ENCODE measurements around the gene FLAD1.

GRCh38 chr1:155003766-155004351, 20.7 kb downstream of the FLAD1 start:
- TF ChIP-seq EZH2 (IDR thresholded peaks at IDR 0.05; ENCODE audit: borderline replicate concordance, low read depth, low read length, poor library complexity, severe bottlenecking): no peak
- TF ChIP-seq, protein P1, sequence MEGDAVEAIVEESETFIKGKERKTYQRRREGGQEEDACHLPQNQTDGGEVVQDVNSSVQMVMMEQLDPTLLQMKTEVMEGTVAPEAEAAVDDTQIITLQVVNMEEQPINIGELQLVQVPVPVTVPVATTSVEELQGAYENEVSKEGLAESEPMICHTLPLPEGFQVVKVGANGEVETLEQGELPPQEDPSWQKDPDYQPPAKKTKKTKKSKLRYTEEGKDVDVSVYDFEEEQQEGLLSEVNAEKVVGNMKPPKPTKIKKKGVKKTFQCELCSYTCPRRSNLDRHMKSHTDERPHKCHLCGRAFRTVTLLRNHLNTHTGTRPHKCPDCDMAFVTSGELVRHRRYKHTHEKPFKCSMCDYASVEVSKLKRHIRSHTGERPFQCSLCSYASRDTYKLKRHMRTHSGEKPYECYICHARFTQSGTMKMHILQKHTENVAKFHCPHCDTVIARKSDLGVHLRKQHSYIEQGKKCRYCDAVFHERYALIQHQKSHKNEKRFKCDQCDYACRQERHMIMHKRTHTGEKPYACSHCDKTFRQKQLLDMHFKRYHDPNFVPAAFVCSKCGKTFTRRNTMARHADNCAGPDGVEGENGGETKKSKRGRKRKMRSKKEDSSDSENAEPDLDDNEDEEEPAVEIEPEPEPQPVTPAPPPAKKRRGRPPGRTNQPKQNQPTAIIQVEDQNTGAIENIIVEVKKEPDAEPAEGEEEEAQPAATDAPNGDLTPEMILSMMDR (conservative IDR thresholded peaks at IDR 0.05; ENCODE audit: low read depth, low read length): no peak
